ENCODE measurements around the gene SLCO3A1. TPM values are rescaled to one million over a fixed set of nuclear protein-coding genes. Genes with fewer than 3 reads are reported as not detected.

SLCO3A1 gene
- total RNA-seq, 1 experiment from 2014 or later: 10.1 TPM

GRCh38 chr15:91882858-91883586, 29.5 kb downstream of the SLCO3A1 start:
- CTCF ChIA-PET: interaction anchor here (0.6 to 1.0 kb wide), 2 partner anchors 58 to 1488 kb away, joined by 3 read pairs; no protein-coding TSS in a partner anchor
- Mint-ChIP-seq H3K4me1 (ENCODE audit: insufficient read depth, unreplicated experiment) (peaks cover 5% of the 10 kb centered on the region), H3K27me3 (ENCODE audit: insufficient read depth, unreplicated experiment) (no peaks in the 10 kb centered on the region), H3K9me3 (ENCODE audit: unreplicated experiment) (no peaks in the 10 kb centered on the region), H3K4me3 (ENCODE audit: unreplicated experiment) (no peak overlapping the region), H3K36me3 (ENCODE audit: insufficient read depth, unreplicated experiment) (peaks cover 11% of the 10 kb centered on the region), H3K27ac (ENCODE audit: low read depth, unreplicated experiment) (no peak overlapping the region)
- BruUV-seq (replicated peaks): no TSS peak
- POLR2A ChIA-PET: no interaction called here
- intact Hi-C loops (cut with micrococcal nuclease): no loop called here
- no peak for TF ChIP-seq CTCF (IDR thresholded peaks at IDR 0.05; ENCODE audit: unreplicated experiment)
- DNase-seq (ENCODE audit: unreplicated experiment): no peak

GRCh38 chr15:91884606-91885005, 31.1 kb downstream of the SLCO3A1 start:
- no peak for DNase-seq (ENCODE audit: unreplicated experiment)
- ChIA-PET POLR2A (no interaction called here), CTCF (interaction anchor here (0.6 to 1.3 kb wide), 6 partner anchors 17 to 620 kb away, joined by 3 to 5 read pairs (median 4); no protein-coding TSS in a partner anchor)
- intact Hi-C loops (cut with micrococcal nuclease): no loop called here
- no peak overlapping the region for H3K4me3 Mint-ChIP-seq (ENCODE audit: unreplicated experiment)
- no peak overlapping the region for H3K27ac Mint-ChIP-seq (ENCODE audit: low read depth, unreplicated experiment)
- peaks cover 5% of the 10 kb centered on the region for H3K4me1 Mint-ChIP-seq (ENCODE audit: insufficient read depth, unreplicated experiment)
- H3K27me3 Mint-ChIP-seq (ENCODE audit: insufficient read depth, unreplicated experiment): no peaks in the 10 kb centered on the region
- peaks cover 6% of the 10 kb centered on the region for H3K36me3 Mint-ChIP-seq (ENCODE audit: insufficient read depth, unreplicated experiment)
- no TSS peak for BruUV-seq (replicated peaks)
- no peak for TF ChIP-seq CTCF (IDR thresholded peaks at IDR 0.05; ENCODE audit: unreplicated experiment)
- H3K9me3 Mint-ChIP-seq (ENCODE audit: unreplicated experiment): no peaks in the 10 kb centered on the region

- no peak for DNase-seq (ENCODE audit: unreplicated experiment)
- Mint-ChIP-seq H3K36me3 (ENCODE audit: insufficient read depth, unreplicated experiment) (peaks cover 6% of the 10 kb centered on the region), H3K4me3 (ENCODE audit: unreplicated experiment) (no peak overlapping the region), H3K27me3 (ENCODE audit: insufficient read depth, unreplicated experiment) (no peaks in the 10 kb centered on the region), H3K27ac (ENCODE audit: low read depth, unreplicated experiment) (no peak overlapping the region), H3K9me3 (ENCODE audit: unreplicated experiment) (no peaks in the 10 kb centered on the region), H3K4me1 (ENCODE audit: insufficient read depth, unreplicated experiment) (peaks cover 6% of the 10 kb centered on the region)
- ChIA-PET CTCF (interaction anchor here (0.6 to 1.3 kb wide), 6 partner anchors 17 to 621 kb away, joined by 3 to 5 read pairs (median 4); no protein-coding TSS in a partner anchor), POLR2A (no interaction called here)
- no peak for TF ChIP-seq CTCF (IDR thresholded peaks at IDR 0.05; ENCODE audit: unreplicated experiment)
- intact Hi-C loops (cut with micrococcal nuclease): no loop called here
- no TSS peak for BruUV-seq (replicated peaks)
Measured at GRCh38 chr15:91885054-91885453, 31.5 kb downstream of the SLCO3A1 start.

GRCh38 chr15:91885714-91886270, 32.3 kb downstream of the SLCO3A1 start:
- POLR2A ChIA-PET: interaction anchor here (1.2 kb wide), 1 partner anchor 10 kb away, joined by 3 read pairs; no protein-coding TSS in a partner anchor
- TF ChIP-seq CTCF (IDR thresholded peaks at IDR 0.05; ENCODE audit: unreplicated experiment): no peak
- Mint-ChIP-seq H3K4me3 (ENCODE audit: unreplicated experiment) (no peak overlapping the region), H3K36me3 (ENCODE audit: insufficient read depth, unreplicated experiment) (peaks cover 6% of the 10 kb centered on the region), H3K27me3 (ENCODE audit: insufficient read depth, unreplicated experiment) (no peaks in the 10 kb centered on the region), H3K27ac (ENCODE audit: low read depth, unreplicated experiment) (no peak overlapping the region), H3K4me1 (ENCODE audit: insufficient read depth, unreplicated experiment) (peaks cover 13% of the 10 kb centered on the region), H3K9me3 (ENCODE audit: unreplicated experiment) (no peaks in the 10 kb centered on the region)
- DNase-seq (ENCODE audit: unreplicated experiment): peak; percentile 24
- intact Hi-C loops (cut with micrococcal nuclease): no loop called here
- no TSS peak for BruUV-seq (replicated peaks)
- CTCF ChIA-PET: interaction anchor here (0.6 to 1.0 kb wide), 2 partner anchors 196 to 1400 kb away, joined by 3 to 4 read pairs; no protein-coding TSS in a partner anchor
